HepG2 (cell line): Measurements from ENCODE around the gene UBXN1. TPM values are rescaled to one million over a fixed set of nuclear protein-coding genes. Genes with fewer than 3 reads are reported as not detected.

Experiments used
- ATAC-seq: fragments of 200-7000 bp; cut with Tn5 transposase; 3 replicates; pipeline ENCODE4 v1.9.1; 2020; ENCODE audit warnings: mild to moderate bottlenecking, moderate library complexity
- BruUV-seq: library from RNA; stranded (reverse); fragments of 400-500 nt; replicated peaks from 2 replicates; lab custom pipeline; 2021; lab: Mats Ljungman, UMichigan
- CTCF ChIA-PET: fragments of 300-600 bp; formaldehyde crosslinking; extraction: SDS; loops from one replicate; lab custom pipeline; 2021; ENCODE audit warnings: low total read pairs, inconsistent platforms, low intra/inter-chr PET ratio; lab: Yijun Ruan, JAX
- POLR2A ChIA-PET: fragments of 350-600 bp; sonication (Branson Sonifier 250); formaldehyde crosslinking; loops from one replicate; lab custom pipeline; 2020; ENCODE audit warnings: antibody characterized with exemption, inconsistent platforms; lab: Yijun Ruan, JAX
- DNase-seq: peaks from one replicate; pipeline ENCODE4 v3.0.0-alpha.2; 2015; ENCODE audit warnings: low spot score
- FAIRE-seq: peaks from 3 replicates; lab custom pipeline; 2011; peaks lifted over from hg19 to GRCh38; lab: Jason Lieb, UNC
- H2AFZ ChIP-seq: one replicate; pipeline ENCODE4 v1.6.1; 2011; ENCODE audit warnings: low read length, inconsistent platforms
- H3K27ac ChIP-seq: fragments of 300-600 bp; 3 replicates; pipeline ENCODE4 v1.8.0; 2011; ENCODE audit warnings: mixed run types, mild to moderate bottlenecking, mixed read lengths, low read length, inconsistent platforms; ENCODE audit not compliant: insufficient read depth; ENCODE audit errors: extremely low read length
- H3K27me3 ChIP-seq, 2 experiments: fragments of 200-600 bp in 1 of 2; 2 replicates in 1 of 2; 3 replicates in 1 of 2; pipeline versions ENCODE4 v1.6.0 to v1.8.0; 2011; ENCODE audit warnings: low read length in 2 of 2, mild to moderate bottlenecking in 2 of 2, moderate library complexity in 2 of 2, inconsistent platforms in 1 of 2; ENCODE audit not compliant: insufficient read depth in 2 of 2, control insufficient read depth in 1 of 2
- H3K36me3 ChIP-seq, 2 experiments: fragments of 200-600 bp in 1 of 2; replicated peaks in 1 of 2; 2 replicates in 1 of 2; 3 replicates in 1 of 2; pipeline versions ENCODE4 v1.5.1 to v1.8.0; 2011; ENCODE audit warnings: low read length in 2 of 2, inconsistent platforms in 1 of 2; ENCODE audit not compliant: insufficient read depth in 2 of 2, control insufficient read depth in 1 of 2
- H3K4me1 ChIP-seq: 2 replicates; pipeline ENCODE4 v1.5.1; 2012; ENCODE audit warnings: low read length, inconsistent platforms; ENCODE audit not compliant: insufficient read depth
- H3K4me2 ChIP-seq: 2 replicates; pipeline ENCODE4 v1.6.0; 2011; ENCODE audit warnings: low read depth, low read length, inconsistent platforms
- H3K4me3 ChIP-seq, 3 experiments: fragments of 200-600 bp in 1 of 3; sonication (generic), shearing (Covaris generic) in 1 of 3; replicated peaks in 1 of 3; 2 replicates each; pipeline ENCODE4 v1.5.1; 2011 to 2016; ENCODE audit warnings: low read length in 3 of 3, inconsistent platforms in 2 of 3, low read depth in 2 of 3, mild to moderate bottlenecking in 2 of 3, control low read depth in 1 of 3, mixed read lengths in 1 of 3; ENCODE audit not compliant: insufficient read depth in 1 of 3
- H3K79me2 ChIP-seq: one replicate; pipeline ENCODE4 v1.6.1; 2011; ENCODE audit warnings: low read length, inconsistent platforms; ENCODE audit not compliant: insufficient read depth
- H3K9ac ChIP-seq: 2 replicates; pipeline ENCODE4 v1.6.0; 2011; ENCODE audit warnings: mild to moderate bottlenecking, low read depth, low read length, inconsistent platforms; ENCODE audit not compliant: insufficient read depth
- H3K9me3 ChIP-seq: 2 replicates; pipeline ENCODE4 v1.5.1; 2012; ENCODE audit warnings: mild to moderate bottlenecking, low read length
- H4K20me1 ChIP-seq: 2 replicates; pipeline ENCODE4 v1.6.0; 2011; ENCODE audit warnings: inconsistent platforms, mild to moderate bottlenecking, low read length, moderate library complexity; ENCODE audit not compliant: insufficient read depth
- CREM ChIP-seq, 2 experiments: sonication (generic) in 1 of 2; formaldehyde crosslinking in 1 of 2; IDR thresholded peaks; 2 replicates each; pipeline versions ENCODE4 v1.4.0 to v1.6.1; 2016 to 2020; ENCODE audit warnings: antibody characterized with exemption in 1 of 2, mild to moderate bottlenecking in 1 of 2, missing genetic modification reagents in 1 of 2
- NFYB ChIP-seq: sonication (generic); formaldehyde crosslinking; IDR thresholded peaks from 2 replicates; pipeline ENCODE4 v1.4.0; 2020; ENCODE audit warnings: missing genetic modification reagents
- RFXANK ChIP-seq: IDR thresholded peaks from 2 replicates; pipeline ENCODE4 v1.6.1; 2016
- SIN3A ChIP-seq: IDR thresholded peaks from 2 replicates; pipeline ENCODE4 v1.6.1; 2011; ENCODE audit warnings: low read depth, mild to moderate bottlenecking, control low read depth, low read length, borderline replicate concordance
- SIN3B ChIP-seq: fragments of 150-350 bp; IDR thresholded peaks from 2 replicates; pipeline ENCODE4 v1.6.1; 2014; ENCODE audit warnings: low read length
- SP1 ChIP-seq, 2 experiments: fragments of 450-650 bp in 1 of 2; sonication (generic) in 1 of 2; formaldehyde crosslinking in 1 of 2; IDR thresholded peaks; 2 replicates each; pipeline versions ENCODE4 v1.4.0 to v1.6.1; 2016 to 2020; ENCODE audit warnings: missing genetic modification reagents in 1 of 2
- SRSF1 ChIP-seq: fragments of 200-400 bp; formaldehyde crosslinking; optimal IDR thresholded peaks from 2 replicates; pipeline ENCODE3; 2017; ENCODE audit warnings: mild to moderate bottlenecking, low read depth, low read length, moderate library complexity
- TBX3 ChIP-seq: fragments of 450-650 bp; IDR thresholded peaks from 2 replicates; pipeline ENCODE4 v1.6.1; 2017; ENCODE audit warnings: antibody characterized with exemption, mild to moderate bottlenecking, inconsistent platforms, borderline replicate concordance
- ZBTB7B ChIP-seq: sonication (generic); formaldehyde crosslinking; IDR thresholded peaks from 2 replicates; pipeline ENCODE4 v1.4.0; 2020; ENCODE audit warnings: missing genetic modification reagents
- ZFP82 ChIP-seq: sonication (generic); formaldehyde crosslinking; IDR thresholded peaks from 2 replicates; pipeline ENCODE4 v1.5.1; 2020; ENCODE audit warnings: mild to moderate bottlenecking, missing genetic modification reagents, borderline replicate concordance
- ZNF33A ChIP-seq: sonication (generic); formaldehyde crosslinking; IDR thresholded peaks from 2 replicates; pipeline ENCODE4 v1.5.1; 2020; ENCODE audit warnings: missing genetic modification reagents, mild to moderate bottlenecking, moderate library complexity, borderline replicate concordance
- ZNF430 ChIP-seq: sonication (generic); formaldehyde crosslinking; IDR thresholded peaks from 2 replicates; pipeline ENCODE4 v1.9.0; 2021; ENCODE audit warnings: mild to moderate bottlenecking, missing genetic modification reagents
- ZNF501 ChIP-seq: sonication (generic); formaldehyde crosslinking; IDR thresholded peaks from 2 replicates; pipeline ENCODE4 v1.5.1; 2020; ENCODE audit warnings: mild to moderate bottlenecking, moderate library complexity, missing genetic modification reagents
- ZNF543 ChIP-seq: sonication (generic); formaldehyde crosslinking; IDR thresholded peaks from 2 replicates; pipeline ENCODE4 v1.4.0; 2020; ENCODE audit warnings: mild to moderate bottlenecking, missing genetic modification reagents
- ZNF589 ChIP-seq: sonication (generic); formaldehyde crosslinking; conservative IDR thresholded peaks from 2 replicates; pipeline ENCODE4 v1.8.0; 2022; ENCODE audit warnings: mild to moderate bottlenecking, moderate library complexity, missing genetic modification reagents
- ZNF841 ChIP-seq: sonication (generic); formaldehyde crosslinking; IDR thresholded peaks from 2 replicates; pipeline ENCODE4 v1.8.1; 2023; ENCODE audit warnings: missing genetic modification reagents, borderline replicate concordance
- ZSCAN20 ChIP-seq: sonication (generic); formaldehyde crosslinking; IDR thresholded peaks from 2 replicates; pipeline ENCODE4 v1.4.0; 2020; ENCODE audit warnings: missing genetic modification reagents, mild to moderate bottlenecking, borderline replicate concordance
- WGBS: methylation state at CpG from one replicate; pipeline ENCODE4 v1.1.6; 2017; ENCODE audit warnings: low lambda C conversion rate; 5-methylcytosine and 5-hydroxymethylcytosine counted together
- in situ Hi-C: cut with HindIII; loops from 2 replicates; pipeline ENCODE4 v1.10.0; 2017; ENCODE audit warnings: low pct_unique_long_range_greater_than_20kb; ENCODE audit not compliant: extremely low pct_ligation_motif_present
- intact Hi-C: fragments of 100-400 bp; cut with micrococcal nuclease; formaldehyde crosslinking; loops from one replicate; pipeline ENCODE4 v1.10.0; 2022; ENCODE audit not compliant: unreplicated experiment
- polyA plus RNA-seq, 8 experiments: library from polyadenylated mRNA; depleted of rRNA in 3 of 8; stranded (reverse) in 7 of 8; unstranded in 1 of 8; fragments of >200 nt; fragmentation: Illumina TruSeq in 4 of 8; extraction: Trizol in 4 of 8; gene quantifications; 2 replicates each; pipeline versions ENCODE4 v1.2.1 to v1.2.3, GENCODE V29; 2011 to 2016; ENCODE audit warnings: low read depth in 4 of 8, missing spikeins in 1 of 8, mixed read lengths in 1 of 8; ENCODE audit not compliant: insufficient read depth in 1 of 8
- total RNA-seq, 5 experiments: library from RNA; depleted of rRNA; stranded (reverse); fragments of >200 nt; fragmentation: Illumina TruSeq; extraction: Trizol; gene quantifications; 2 replicates each; pipeline ENCODE4 v1.2.3, GENCODE V29; 2016; ENCODE audit warnings: low read depth in 1 of 5
- TF ChIP-seq, protein P1 (sequence below): sonication (generic); formaldehyde crosslinking; IDR thresholded peaks from 2 replicates; pipeline ENCODE4 v1.8.1; 2023; ENCODE audit warnings: mild to moderate bottlenecking, missing genetic modification reagents
- TF ChIP-seq, protein P2 (sequence below): sonication (generic); formaldehyde crosslinking; IDR thresholded peaks from 2 replicates; pipeline ENCODE4 v1.4.0; 2020; ENCODE audit warnings: missing genetic modification reagents, mild to moderate bottlenecking, borderline replicate concordance
- TF ChIP-seq, protein P3 (sequence below): sonication (generic); formaldehyde crosslinking; IDR thresholded peaks from 2 replicates; pipeline ENCODE4 v1.8.1; 2023; ENCODE audit warnings: mild to moderate bottlenecking, moderate library complexity, missing genetic modification reagents

Gene UBXN1
- total and polyA plus RNA-seq, 2 of the 13 experiments (the other 11 are each of a cell fraction or from before 2014, with no cell fraction given) = 47.5 to 52.4 TPM

DNA sequence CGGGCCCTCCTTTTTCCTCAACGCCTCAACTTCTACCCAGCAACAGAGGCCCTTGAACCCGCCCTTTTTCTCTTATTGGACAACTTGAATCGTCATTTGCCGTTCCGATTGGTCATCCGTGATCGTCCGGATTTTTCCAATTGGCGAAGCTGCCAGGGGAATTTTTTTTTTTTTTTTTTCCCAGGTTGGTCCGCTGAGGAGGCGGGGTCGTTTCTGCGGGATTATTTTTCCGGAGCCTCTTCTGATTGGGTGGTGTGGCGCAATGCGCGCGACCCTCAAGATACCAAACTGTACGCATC lies 48.9 kb upstream of the UBXN1 start:
- FAIRE-seq = peak; percentile 77
- H3K4me3 ChIP-seq = peak overlapping the region; percentile 91 to 100 (median 94)
- peak; percentile 12; the same call in 1 of the 2 replicates for TF ChIP-seq ZNF501
- no peak for TF ChIP-seq SP1 (IDR thresholded peaks at IDR 0.05)
- peak; percentile 49 for TF ChIP-seq SP1 (CRISPR knock-in tag; IDR thresholded peaks at IDR 0.05)
- no peak for TF ChIP-seq ZNF589 (CRISPR knock-in tag)
- peak; percentile 3; the same call in 1 of the 2 replicates for TF ChIP-seq CREM (IDR thresholded peaks at IDR 0.05)
- TF ChIP-seq CREM (CRISPR knock-in tag; IDR thresholded peaks at IDR 0.05) = no peak
- peak; percentile 91 for TF ChIP-seq NFYB (CRISPR knock-in tag)
- TF ChIP-seq, protein P1, sequence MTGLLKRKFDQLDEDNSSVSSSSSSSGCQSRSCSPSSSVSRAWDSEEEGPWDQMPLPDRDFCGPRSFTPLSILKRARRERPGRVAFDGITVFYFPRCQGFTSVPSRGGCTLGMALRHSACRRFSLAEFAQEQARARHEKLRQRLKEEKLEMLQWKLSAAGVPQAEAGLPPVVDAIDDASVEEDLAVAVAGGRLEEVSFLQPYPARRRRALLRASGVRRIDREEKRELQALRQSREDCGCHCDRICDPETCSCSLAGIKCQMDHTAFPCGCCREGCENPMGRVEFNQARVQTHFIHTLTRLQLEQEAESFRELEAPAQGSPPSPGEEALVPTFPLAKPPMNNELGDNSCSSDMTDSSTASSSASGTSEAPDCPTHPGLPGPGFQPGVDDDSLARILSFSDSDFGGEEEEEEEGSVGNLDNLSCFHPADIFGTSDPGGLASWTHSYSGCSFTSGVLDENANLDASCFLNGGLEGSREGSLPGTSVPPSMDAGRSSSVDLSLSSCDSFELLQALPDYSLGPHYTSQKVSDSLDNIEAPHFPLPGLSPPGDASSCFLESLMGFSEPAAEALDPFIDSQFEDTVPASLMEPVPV = 0 out of 2 replicates have a peak, but pooled peaks have one; percentile 12
- TF ChIP-seq ZBTB7B (CRISPR knock-in tag) = 0 out of 2 replicates have a peak, but pooled peaks have one; percentile 4
- TF ChIP-seq TBX3 = no peak
- TF ChIP-seq ZNF543 = no peak
- no peak for TF ChIP-seq ZNF33A (CRISPR knock-in tag)
- no peak for TF ChIP-seq ZNF841
- TF ChIP-seq, protein P2, sequence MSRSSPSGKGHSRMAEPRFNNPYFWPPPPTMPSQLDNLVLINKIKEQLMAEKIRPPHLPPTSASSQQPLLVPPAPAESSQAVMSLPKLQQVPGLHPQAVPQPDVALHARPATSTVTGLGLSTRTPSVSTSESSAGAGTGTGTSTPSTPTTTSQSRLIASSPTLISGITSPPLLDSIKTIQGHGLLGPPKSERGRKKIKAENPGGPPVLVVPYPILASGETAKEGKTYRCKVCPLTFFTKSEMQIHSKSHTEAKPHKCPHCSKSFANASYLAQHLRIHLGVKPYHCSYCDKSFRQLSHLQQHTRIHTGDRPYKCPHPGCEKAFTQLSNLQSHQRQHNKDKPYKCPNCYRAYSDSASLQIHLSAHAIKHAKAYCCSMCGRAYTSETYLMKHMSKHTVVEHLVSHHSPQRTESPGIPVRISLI (CRISPR knock-in tag) = peak; percentile 93
- peak; percentile 21 for TF ChIP-seq SRSF1
- peak; percentile 99 for TF ChIP-seq RFXANK (CRISPR knock-in tag)
- TF ChIP-seq ZFP82 = no peak
- peak; percentile 1; the same call in 1 of the 2 replicates for TF ChIP-seq ZNF430 (CRISPR knock-in tag)
- TF ChIP-seq, protein P3, sequence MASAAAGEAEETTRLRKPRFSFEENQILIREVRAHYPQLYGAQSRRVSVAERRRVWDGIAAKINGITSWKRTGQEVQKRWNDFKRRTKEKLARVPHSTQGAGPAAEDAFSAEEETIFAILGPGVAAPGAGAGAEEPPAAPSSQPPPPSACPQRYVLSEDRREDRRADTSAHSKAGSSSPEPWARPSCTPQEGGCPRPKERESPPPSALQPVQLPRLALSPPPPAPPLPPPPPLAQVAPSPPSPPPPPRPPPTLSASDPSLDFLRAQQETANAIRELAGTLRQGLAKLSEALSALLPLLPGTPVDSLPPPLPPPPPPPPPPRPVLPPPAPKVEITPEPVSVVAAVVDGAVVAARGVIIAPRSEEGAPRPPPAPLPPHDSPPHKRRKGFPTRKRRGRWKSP (CRISPR knock-in tag) = no peak
- TF ChIP-seq SIN3B = no peak
- TF ChIP-seq SIN3A = 0 out of 2 replicates have a peak, but pooled peaks have one; percentile 17
- peak; percentile 47; the same call in 1 of the 2 replicates for TF ChIP-seq ZSCAN20 (CRISPR knock-in tag)

More for the DNA sequence above, 48.9 kb upstream of the UBXN1 start:
- in situ Hi-C loops = no loop called here
- intact Hi-C loops = loop anchor here (1.0 to 5.0 kb wide), 3 partner anchors 41 to 114 kb away; partner anchors contain the start of gene TMEM179B
- BruUV-seq = no TSS peak
- Histone ChIP-seq H3K9ac (peak overlapping the region; percentile 95), H2AFZ (no peak overlapping the region), H3K9me3 (no peaks in the 10 kb centered on the region), H3K27ac (peak overlapping the region; percentile 99), H3K4me1 (peaks cover 40% of the 10 kb centered on the region), H3K79me2 (peaks cover 58% of the 10 kb centered on the region), H3K36me3 (peaks cover 1 to 19% of the 10 kb centered on the region in 2 experiments), H4K20me1 (peaks cover 30% of the 10 kb centered on the region), H3K27me3 (peaks cover 0 to 3% of the 10 kb centered on the region in 2 experiments; a peak in 1 of 5 replicates), H3K4me2 (peak overlapping the region; percentile 91)
- under 1% methylated on average over 20 of the region's 20 CpGs for WGBS
- DNase-seq = peak; percentile 98
- ChIA-PET POLR2A (interaction anchor here (0.6 to 5.7 kb wide), 40 partner anchors 10 to 303 kb away, joined by 3 to 129 read pairs (median 9); partner anchors contain the start of genes AHNAK, B3GAT3, BSCL2 and C11orf98), CTCF (no interaction called here)
- peak; percentile 72 for ATAC-seq
